Ishikawa (cell line): ENCODE results near the gene ETV3L.

Experiments
- EP300 ChIP-seq: IDR thresholded peaks from 2 replicates; pipeline ENCODE4 v1.6.1; 2012; ENCODE audit warnings: borderline replicate concordance
- TEAD4 ChIP-seq: IDR thresholded peaks from 2 replicates; pipeline ENCODE4 v1.6.1; 2012

GRCh38 chr1:157137046-157137407 is 37.4 kb upstream of the ETV3L start:
- TF ChIP-seq TEAD4, result no peak
- TF ChIP-seq EP300, result no peak
